Inflammatory macrophage (primary cell): Measurements from ENCODE around the gene CCDC60.
A peak's percentile ranks its signal among the peaks of the same experiment; 100 is the strongest.
"Not testable (repeated sequence)": the region's sequence is repeated elsewhere in the genome, so short reads cannot be mapped to it uniquely, and the experiment has no call there.

Experiments
- DNase-seq, 2 donors: peaks; one replicate each; pipeline ENCODE4 v3.0.0-alpha.2; 2020 to 2022

Gene CCDC60

GRCh38 chr12:119338593-119339363 is 4.2 kb downstream of the CCDC60 start:
- DNase-seq = no peak

DNA sequence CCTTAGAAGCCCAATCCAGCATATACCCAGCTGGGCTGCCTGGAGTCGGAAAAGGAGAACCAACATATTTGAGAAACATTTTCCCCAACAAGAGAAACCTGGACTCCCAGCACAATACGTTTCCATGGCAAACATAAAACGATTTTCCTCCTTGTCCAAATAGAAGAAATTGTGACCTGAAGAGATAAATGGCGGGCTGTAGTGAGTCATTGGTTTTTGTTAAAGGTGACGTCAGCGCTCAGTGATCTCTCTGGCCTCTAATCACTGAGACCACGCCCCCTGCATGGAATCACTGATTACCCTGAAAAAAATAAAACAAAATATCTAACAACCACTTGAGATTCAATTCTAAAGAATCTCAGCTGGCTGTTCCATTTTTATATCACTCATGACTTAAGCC is 6.0 kb downstream of the CCDC60 start:
- DNase-seq = no peak

DNA sequence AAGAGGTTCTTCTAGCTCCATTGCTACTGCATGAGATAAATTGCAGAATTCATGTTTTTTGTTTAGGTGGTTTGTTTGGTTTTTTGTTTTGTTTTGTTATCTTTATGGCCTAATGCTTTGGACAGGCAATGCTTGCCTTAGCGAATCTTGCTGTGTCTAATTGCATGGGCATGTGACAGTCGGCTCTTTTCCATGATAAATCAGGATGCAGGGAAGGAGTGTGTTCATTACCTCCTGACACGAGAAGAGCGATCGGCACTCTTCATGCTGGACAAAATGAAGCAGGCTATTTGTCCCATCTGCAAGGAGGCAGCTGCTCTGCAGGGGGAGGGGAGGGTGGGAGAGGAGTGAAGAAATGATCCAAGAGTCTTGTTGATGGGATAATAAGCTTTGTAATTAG is 6.5 kb downstream of the CCDC60 start:
- DNase-seq = no peak

DNA sequence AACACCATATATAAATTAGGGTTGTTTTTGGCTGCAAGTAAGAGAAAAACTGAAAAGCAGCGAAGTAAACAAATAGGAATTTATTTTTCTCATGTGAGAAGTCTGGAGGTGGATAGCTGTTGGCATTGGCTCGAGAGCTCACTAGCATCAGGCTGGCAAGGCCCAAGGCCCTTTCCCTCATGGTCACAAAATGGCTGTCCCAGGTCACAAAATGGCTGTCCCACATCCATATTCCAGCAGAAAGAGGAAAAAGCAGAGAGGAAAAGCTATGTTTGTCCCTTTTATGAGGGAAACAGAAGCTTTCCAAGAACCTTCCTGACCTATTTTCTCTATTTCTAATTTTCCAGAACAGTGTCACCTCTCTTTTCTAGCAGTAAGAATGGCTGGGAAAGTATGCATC is 7.5 kb downstream of the CCDC60 start:
- DNase-seq = no peak

DNA sequence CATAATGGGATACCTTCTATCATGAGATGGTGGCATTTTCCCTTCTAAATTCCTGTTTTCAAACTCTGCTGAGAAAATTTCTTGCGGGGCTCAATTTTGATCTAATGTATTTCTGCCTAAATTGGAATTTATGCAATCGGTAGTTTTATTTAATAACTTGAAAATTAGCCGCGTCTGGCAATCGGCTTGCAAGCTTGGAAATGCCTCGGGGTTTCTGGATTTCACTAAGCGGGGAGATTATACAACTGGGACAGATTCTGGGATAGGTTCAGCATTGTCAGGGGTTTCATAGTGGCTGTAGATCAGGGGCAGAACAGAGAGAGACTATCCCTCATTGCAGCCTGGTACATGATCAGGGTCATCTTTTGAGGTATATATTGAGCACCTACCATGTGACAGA is 8.6 kb downstream of the CCDC60 start:
- no peak for DNase-seq

DNA sequence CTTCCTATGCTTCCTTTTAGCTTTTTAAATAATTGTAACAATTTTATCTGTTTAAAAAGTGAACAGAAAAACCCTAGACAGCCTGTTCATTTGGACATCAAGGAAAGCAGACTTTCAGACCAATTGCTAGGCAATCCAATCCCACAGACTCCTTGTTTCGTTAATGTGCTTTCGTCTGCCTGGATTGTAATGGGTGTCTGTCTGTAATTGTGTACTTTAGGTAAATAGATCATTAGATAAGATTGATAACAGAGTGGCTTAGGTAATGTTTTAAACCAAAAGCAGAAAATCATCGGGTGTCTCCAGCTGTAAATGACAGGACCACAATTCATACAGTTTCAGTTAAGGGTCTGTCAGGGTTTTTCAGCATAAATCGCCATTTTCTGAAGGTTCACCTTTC is 19.6 kb downstream of the CCDC60 start:
- no peak for DNase-seq

DNA sequence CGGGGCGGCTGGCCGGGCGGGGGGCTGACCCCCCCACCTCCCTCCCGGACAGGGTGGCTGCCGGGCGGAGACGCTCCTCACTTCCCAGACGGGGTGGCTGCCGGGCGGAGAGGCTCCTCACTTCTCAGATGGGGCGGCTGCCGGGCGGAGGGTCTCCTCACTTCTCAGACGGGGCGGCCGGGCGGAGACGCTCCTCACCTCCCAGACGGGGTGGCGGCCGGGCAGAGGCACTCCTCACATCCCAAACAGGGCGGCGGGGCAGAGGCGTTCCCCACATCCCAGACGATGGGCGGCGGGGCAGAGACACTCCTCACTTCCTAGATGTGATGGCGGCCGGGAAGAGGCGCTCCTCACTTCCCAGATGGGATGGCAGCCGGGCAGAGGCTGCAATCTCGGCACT is 25.8 kb downstream of the CCDC60 start:
- not testable (repeated sequence) for DNase-seq

DNA sequence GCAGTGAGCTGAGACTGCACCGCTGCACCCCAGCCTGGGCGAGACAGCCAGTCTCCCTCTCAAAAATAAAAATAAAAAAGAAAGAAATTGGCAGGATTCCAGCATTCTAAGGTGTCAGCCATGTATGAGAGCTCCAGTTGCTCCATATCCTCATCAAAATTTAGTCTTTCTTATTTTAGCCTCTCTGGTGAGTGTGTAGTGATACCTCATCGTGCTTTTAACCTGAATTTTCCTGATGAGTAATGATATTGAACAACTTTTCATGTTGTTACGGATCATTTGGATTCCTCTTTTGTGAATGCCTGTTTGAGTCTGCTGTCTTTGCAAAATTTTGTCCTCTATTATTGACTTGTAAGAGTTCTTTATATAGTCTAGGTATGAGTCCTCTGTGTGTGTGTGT is 28.5 kb downstream of the CCDC60 start:
- DNase-seq = no peak

DNA sequence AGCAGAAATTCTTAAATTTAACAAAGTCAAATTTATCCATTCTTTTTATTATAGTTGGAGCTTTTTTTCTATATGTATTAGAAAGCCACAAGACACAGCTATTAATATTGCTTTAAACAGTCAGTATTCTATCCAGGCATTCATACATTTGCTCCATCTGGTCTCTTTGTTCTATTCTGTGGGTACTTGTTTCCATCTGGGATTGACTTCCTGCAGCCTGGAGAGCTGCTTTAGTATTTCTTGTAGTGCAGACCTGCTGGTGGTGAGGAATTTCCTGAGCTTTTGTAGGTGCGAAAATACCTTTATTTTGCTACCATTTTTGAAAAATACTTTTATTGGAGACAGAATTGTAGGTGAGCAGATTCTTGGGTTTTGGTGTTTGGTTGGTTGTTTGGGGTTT is 29.0 kb downstream of the CCDC60 start:
- no peak for DNase-seq

DNA sequence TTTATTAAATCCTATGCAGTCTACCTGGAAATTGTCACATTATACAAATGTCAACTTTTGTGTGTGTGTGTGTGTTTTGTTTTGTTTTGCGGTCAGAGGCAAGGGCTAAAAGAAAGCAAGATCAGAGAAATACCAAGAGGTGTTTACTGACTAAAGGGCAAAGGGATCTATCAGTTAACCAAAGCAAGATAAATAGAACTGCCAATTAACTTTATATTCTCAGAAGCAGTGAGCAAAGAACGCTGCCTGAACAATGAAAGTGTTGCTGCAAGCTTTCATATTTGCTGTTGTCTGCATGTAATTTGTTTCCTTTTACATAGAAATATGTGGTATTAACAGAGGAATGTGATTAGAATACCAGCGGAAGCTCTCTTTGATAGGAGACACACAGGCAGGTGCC is 30.9 kb downstream of the CCDC60 start:
- DNase-seq = no peak

DNA sequence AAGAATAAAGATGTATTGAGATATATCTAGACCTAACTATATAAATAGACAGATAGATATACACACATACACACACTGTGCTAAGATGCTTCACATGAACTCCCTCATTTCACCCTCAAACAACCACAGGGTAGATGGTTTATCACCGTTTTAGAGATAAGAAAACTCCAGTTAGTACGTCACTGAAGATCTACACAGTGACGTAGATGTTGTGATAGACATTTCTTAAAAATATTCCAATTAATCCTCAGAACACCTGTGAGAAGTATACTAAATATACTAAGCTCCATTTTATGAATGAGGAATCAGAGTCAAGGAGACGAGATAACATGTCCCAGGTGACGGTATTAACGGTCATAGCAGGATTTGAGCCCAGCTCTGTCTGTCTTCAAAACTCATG is 31.5 kb downstream of the CCDC60 start:
- DNase-seq = no peak

- no peak for DNase-seq
These were observed 34.6 kb downstream of the CCDC60 start for GRCh38 chr12:119369161-119369560.

DNA sequence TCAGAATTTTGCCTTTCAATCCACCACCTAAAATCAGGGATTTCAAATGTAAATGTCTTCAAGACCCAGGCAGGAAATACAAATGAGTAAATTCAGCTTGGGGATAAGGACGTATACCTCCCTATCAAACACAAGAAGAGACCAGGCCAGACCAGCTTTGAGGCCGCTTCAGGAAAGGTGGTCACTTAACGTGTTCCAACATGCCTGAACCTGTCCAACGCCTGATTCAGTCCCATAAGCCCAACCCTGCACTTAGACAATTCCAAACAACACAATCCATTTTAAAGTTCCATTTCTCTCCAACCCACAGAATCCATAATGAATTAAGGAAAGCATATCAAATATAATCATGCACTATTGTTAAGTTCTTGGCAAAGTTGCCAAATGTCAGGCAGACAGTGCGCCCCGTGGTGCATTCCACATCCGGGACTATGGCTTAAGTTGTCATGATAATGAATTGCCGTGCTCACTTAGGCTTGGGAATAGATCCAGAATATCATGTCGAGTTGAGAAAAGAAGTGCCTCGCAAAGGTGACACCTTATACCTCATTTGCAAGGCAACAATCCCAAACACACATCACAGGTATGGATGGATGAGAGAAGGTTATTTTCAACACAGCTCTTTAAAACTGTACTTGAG is 35.5 kb downstream of the CCDC60 start:
- no peak for DNase-seq

GRCh38 chr12:119372540-119372939 is 38.0 kb downstream of the CCDC60 start:
- DNase-seq = peak in 1 of 2 donors; percentile 20

DNA sequence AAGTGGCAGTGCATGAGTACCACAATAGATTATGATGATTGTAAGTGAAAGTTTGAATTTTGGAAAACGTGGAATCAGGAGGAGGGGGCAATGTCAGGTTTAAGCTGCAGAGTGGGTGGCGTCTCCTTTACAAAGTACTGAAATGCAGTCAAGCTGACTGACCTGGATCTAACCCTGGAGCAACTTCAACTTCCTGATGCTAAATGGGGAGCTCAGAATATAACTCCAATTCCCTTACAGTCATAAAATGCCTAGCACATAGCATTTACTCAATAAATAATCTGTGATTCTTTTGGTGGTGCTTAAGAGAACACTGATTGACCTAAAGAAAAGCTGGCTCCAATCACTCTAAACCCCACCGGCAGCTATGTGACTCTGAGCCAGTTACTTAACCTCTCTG is 38.5 kb downstream of the CCDC60 start:
- DNase-seq = no peak

GRCh38 chr12:119373666-119374065 is 39.1 kb downstream of the CCDC60 start:
- DNase-seq = no peak

DNA sequence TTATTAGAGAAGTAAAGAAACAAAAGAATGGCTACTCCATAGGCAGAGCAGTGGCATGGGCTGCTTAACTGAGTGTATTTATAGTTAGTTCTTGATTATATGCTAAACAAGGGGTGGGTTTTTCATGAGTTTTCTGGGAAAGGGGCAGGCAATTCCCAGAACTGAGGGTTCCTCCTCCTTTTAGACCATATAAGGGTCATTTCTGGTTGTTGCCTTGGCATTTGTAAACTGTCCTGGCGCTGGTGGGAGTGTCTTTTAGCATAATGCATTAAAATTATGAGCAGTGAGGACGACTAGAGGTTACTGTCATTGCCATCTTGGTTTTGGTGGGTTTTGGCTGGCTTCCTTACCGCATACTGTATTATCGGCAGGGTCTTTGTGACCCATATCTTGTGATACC is 40.1 kb downstream of the CCDC60 start:
- DNase-seq = no peak

DNA sequence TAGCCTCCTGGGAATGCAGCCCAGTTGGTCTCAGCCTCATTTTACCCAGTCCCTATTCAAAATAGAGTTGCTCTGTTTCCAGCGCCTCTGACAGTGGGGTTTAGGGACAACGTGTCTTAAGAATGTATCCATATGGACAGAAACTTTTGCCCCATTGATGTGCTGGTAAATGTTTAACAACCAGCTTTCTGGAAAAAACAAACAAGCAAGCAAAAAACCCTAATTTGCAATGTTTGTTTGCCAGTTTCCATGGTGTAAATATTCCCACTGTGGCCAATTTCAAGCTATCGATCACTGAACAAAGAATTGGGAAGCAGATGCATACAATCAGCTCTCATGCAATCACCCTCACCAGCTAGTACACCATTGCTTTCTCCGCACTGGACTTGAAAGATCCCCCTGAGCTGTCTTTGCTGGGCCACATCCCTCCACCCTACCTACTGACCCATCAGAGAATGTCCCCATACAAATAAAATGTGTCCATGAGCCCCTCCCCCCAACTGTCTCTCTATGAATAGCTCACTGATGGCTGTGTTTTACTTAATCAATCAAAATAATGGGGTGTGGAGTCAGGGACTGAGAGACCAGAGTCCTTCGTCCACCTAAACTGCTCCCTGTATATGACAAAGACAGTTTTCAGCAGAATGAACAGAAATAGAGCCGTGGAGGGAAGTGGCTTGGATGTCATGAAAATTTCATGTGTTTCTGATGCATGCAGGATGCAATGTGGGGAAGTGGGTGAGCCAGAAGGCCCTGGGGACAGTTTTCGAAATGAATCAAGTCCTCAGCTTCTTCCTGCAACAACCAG is 40.8 kb downstream of the CCDC60 start:
- DNase-seq = peak; percentile 56 to 72

- DNase-seq = no peak
These were observed 41.3 kb downstream of the CCDC60 start for GRCh38 chr12:119375883-119376190.

DNA sequence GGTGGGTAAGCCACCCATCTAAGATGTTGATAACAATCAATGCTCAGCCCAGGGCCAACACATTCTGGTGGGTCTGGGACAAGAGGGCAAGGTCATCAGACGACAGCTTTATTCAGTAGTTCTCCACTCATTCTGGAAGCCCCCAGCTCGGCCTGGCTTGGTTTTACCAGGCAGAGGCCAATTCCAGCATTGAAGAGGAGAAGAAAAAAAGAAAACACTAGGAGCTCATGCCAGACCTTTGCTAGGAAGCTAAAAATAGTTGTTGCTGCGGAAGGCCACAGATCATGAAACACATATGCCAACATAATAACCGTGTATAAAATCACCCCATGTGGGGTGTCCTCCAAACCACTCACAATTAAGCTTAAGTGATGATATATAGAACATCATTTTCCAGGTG is 44.4 kb downstream of the CCDC60 start:
- DNase-seq = no peak

GRCh38 chr12:119381471-119382235 is 47.1 kb downstream of the CCDC60 start:
- DNase-seq = no peak

DNA sequence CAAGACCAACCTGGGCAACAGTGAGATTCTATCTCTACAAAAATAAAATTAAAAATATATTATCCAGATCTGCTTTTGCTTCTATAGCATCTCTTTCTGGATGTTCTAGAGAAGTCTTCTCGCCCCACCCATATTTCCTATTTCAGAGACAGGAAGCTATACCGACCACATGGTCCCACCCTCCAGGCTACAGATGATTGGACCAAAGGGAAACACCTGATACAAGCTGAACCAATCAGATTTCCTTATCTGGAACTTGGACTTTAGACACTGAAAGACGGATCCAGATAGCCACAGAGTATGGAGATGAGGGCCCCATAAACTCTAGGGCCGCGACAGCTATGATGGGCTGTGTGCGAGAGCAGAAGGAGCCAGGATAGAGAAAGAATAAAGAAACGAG is 48.7 kb downstream of the CCDC60 start:
- no peak for DNase-seq

- no peak for DNase-seq
These were observed 49.8 kb downstream of the CCDC60 start for GRCh38 chr12:119384340-119384739.
